PFSK-1 (cell line): ENCODE measurements around the gene ABCC2.

ENCODE experiments used
- FOXP2 ChIP-seq: optimal IDR thresholded peaks from 2 replicates; pipeline ENCODE3; 2011; ENCODE audit warnings: borderline replicate concordance, control low read depth, inconsistent platforms; ENCODE audit not compliant: insufficient read depth; ENCODE audit errors: extremely low read length, extremely low read depth
- POLR2AphosphoS5 ChIP-seq: IDR thresholded peaks from 2 replicates; pipeline ENCODE4 v1.6.1; 2012; ENCODE audit warnings: low read depth, mild to moderate bottlenecking, control low read depth, low read length, moderate library complexity
- REST ChIP-seq, 2 experiments: IDR thresholded peaks; 2 replicates each; pipeline versions ENCODE4 v1.6.1 to v1.8.0; 2011 to 2012; ENCODE audit warnings: low read depth in 2 of 2, low read length in 2 of 2, control low read depth in 1 of 2, inconsistent platforms in 1 of 2, mild to moderate bottlenecking in 1 of 2, moderate library complexity in 1 of 2; ENCODE audit not compliant: insufficient read depth in 1 of 2
- SIN3A ChIP-seq: IDR thresholded peaks from 2 replicates; pipeline ENCODE4 v1.6.1; 2012; ENCODE audit warnings: mild to moderate bottlenecking, low read length, moderate library complexity, borderline replicate concordance; ENCODE audit not compliant: insufficient read depth
- TAF1 ChIP-seq: IDR thresholded peaks from 2 replicates; pipeline ENCODE4 v1.6.1; 2012; ENCODE audit warnings: low read length, control low read depth, borderline replicate concordance; ENCODE audit not compliant: insufficient read depth

Gene ABCC2

GRCh38 chr10:99799613-99800012, 17.2 kb downstream of the ABCC2 start:
- TF ChIP-seq REST (IDR thresholded peaks at IDR 0.05; ENCODE audit: insufficient read depth in 1 of 2, low read depth in 2 of 2, low read length in 2 of 2) (no peak), POLR2AphosphoS5 (no peak), FOXP2 (no peak), TAF1 (no peak), SIN3A (no peak)

DNA sequence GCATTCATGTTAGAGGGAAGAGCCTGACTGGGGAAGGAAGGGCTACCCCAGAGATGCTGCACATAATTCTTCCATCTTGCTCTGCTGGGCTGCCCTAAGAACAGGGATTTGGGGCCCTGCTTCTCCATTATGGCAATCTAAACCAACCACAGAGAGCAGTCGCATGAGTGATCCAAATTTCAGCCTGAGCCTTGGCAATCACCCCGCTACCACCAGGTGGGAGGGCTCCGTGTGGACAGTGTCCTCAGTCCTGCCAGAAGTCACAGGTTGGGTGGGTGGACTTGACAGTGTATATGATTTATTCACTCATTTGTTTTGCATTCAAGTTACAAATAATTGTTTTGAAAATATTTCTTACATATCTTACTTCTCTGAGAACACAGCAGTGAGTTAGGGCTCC, 22.0 kb downstream of the ABCC2 start:
- TF ChIP-seq TAF1, result no peak
- no peak for TF ChIP-seq FOXP2
- no peak for TF ChIP-seq REST (IDR thresholded peaks at IDR 0.05; ENCODE audit: insufficient read depth in 1 of 2, low read depth in 2 of 2, low read length in 2 of 2)
- no peak for TF ChIP-seq POLR2AphosphoS5
- TF ChIP-seq SIN3A, result no peak

- no peak for TF ChIP-seq TAF1
- TF ChIP-seq POLR2AphosphoS5, result no peak
Measured at GRCh38 chr10:99805190-99805589, 22.8 kb downstream of the ABCC2 start.

GRCh38 chr10:99806091-99806490, 23.7 kb downstream of the ABCC2 start:
- TF ChIP-seq TAF1 (no peak), POLR2AphosphoS5 (no peak), SIN3A (no peak), REST (IDR thresholded peaks at IDR 0.05; ENCODE audit: insufficient read depth in 1 of 2, low read depth in 2 of 2, low read length in 2 of 2) (no peak), FOXP2 (no peak)

DNA sequence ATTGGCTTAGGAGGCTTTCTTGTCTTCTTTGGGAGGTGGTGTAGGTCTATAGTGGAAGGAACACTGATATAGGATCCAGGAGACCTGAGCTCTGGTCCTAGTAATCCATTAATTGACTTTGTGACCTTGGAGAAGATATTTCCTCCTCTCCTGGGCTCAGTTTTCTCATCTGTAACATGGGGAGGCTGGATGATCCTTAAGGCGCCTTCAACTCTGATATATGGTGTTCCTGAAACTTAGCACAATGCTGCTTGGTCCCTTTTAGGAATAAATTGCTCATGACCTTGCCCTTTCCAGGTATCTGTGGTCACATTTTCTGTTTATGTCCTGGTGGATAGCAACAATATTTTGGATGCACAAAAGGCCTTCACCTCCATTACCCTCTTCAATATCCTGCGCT, 25.3 kb downstream of the ABCC2 start:
- TF ChIP-seq FOXP2 (no peak), SIN3A (no peak), POLR2AphosphoS5 (no peak), TAF1 (no peak), REST (IDR thresholded peaks at IDR 0.05; ENCODE audit: insufficient read depth in 1 of 2, low read depth in 2 of 2, low read length in 2 of 2) (no peak)

GRCh38 chr10:99808270-99808669, 25.8 kb downstream of the ABCC2 start:
- TF ChIP-seq REST (IDR thresholded peaks at IDR 0.05; ENCODE audit: insufficient read depth in 1 of 2, low read depth in 2 of 2, low read length in 2 of 2), result no peak
